IMR-90 (cell line): ENCODE data around the gene MDM4. TPM values are rescaled to one million over a fixed set of nuclear protein-coding genes. Genes with fewer than 3 reads are reported as not detected.

Experiments
- ATAC-seq: fragments of 200-7000 bp; cut with Tn5 transposase; 2 replicates; pipeline ENCODE4 v1.9.1; 2020; ENCODE audit warnings: low read depth, mild to moderate bottlenecking, moderate library complexity
- BruUV-seq: library from RNA; stranded (reverse); fragments of 400-500 nt; replicated peaks from 2 replicates; lab custom pipeline; 2021; lab: Mats Ljungman, UMichigan
- CTCF ChIA-PET: fragments of 300-600 bp; formaldehyde crosslinking; extraction: SDS; loops from one replicate; lab custom pipeline; 2021; ENCODE audit warnings: antibody characterized with exemption; lab: Yijun Ruan, JAX
- POLR2A ChIA-PET: fragments of 300-600 bp; sonication (Branson Sonifier 250); formaldehyde crosslinking; loops from one replicate; lab custom pipeline; 2022; ENCODE audit warnings: antibody characterized with exemption; ENCODE audit not compliant: unreplicated experiment; lab: Charles Lee
- DNase-seq: peaks from one replicate; pipeline ENCODE4 v3.0.0; 2013
- H2AFZ ChIP-seq: replicated peaks from 2 replicates; pipeline ENCODE3; 2013; ENCODE audit warnings: low read length, mild to moderate bottlenecking; ENCODE audit not compliant: poor library complexity
- H2AK5ac ChIP-seq: 2 replicates; pipeline ENCODE4 v1.6.1; 2013; ENCODE audit warnings: low read depth, low read length, inconsistent platforms
- H2AK9ac ChIP-seq: replicated peaks from 2 replicates; pipeline ENCODE3; 2013; ENCODE audit warnings: mild to moderate bottlenecking, low read depth, low read length, moderate library complexity; ENCODE audit not compliant: poor library complexity
- H2BK120ac ChIP-seq: 2 replicates; pipeline ENCODE4 v1.6.1; 2013; ENCODE audit warnings: low read depth, low read length, inconsistent platforms
- H2BK15ac ChIP-seq: 3 replicates; pipeline ENCODE4 v1.6.1; 2013; ENCODE audit warnings: low read depth, low read length, inconsistent platforms
- H2BK20ac ChIP-seq: 2 replicates; pipeline ENCODE4 v1.6.1; 2013; ENCODE audit warnings: low read depth, mild to moderate bottlenecking, inconsistent platforms, low read length, moderate library complexity
- H2BK5ac ChIP-seq: 2 replicates; pipeline ENCODE4 v1.6.1; 2013; ENCODE audit warnings: mild to moderate bottlenecking, low read depth, low read length, inconsistent platforms; ENCODE audit not compliant: poor library complexity, severe bottlenecking
- H3K14ac ChIP-seq: replicated peaks from 2 replicates; pipeline ENCODE4 v1.6.1; 2013; ENCODE audit warnings: low read depth, low read length, inconsistent platforms
- H3K18ac ChIP-seq: 2 replicates; pipeline ENCODE4 v1.6.1; 2013; ENCODE audit warnings: low read depth, low read length, control low read depth
- H3K23ac ChIP-seq: 2 replicates; pipeline ENCODE4 v1.6.1; 2013; ENCODE audit warnings: low read depth, low read length, inconsistent platforms
- H3K27ac ChIP-seq: 2 replicates; pipeline ENCODE4 v1.5.1; 2013; ENCODE audit warnings: mild to moderate bottlenecking, control low read depth, low read length; ENCODE audit not compliant: insufficient read depth
- H3K27me3 ChIP-seq: 2 replicates; pipeline ENCODE4 v1.6.1; 2013; ENCODE audit warnings: low read length; ENCODE audit not compliant: control insufficient read depth, insufficient read depth
- H3K36me3 ChIP-seq: 2 replicates; pipeline ENCODE4 v1.6.1; 2013; ENCODE audit warnings: low read length, mixed read lengths; ENCODE audit not compliant: control insufficient read depth, insufficient read depth
- H3K4ac ChIP-seq: 2 replicates; pipeline ENCODE4 v1.6.1; 2013; ENCODE audit warnings: low read depth, low read length, inconsistent platforms
- H3K4me1 ChIP-seq: 2 replicates; pipeline ENCODE4 v1.6.1; 2013; ENCODE audit warnings: low read length, mixed read lengths; ENCODE audit not compliant: control insufficient read depth, insufficient read depth
- H3K4me2 ChIP-seq: 2 replicates; pipeline ENCODE4 v1.6.1; 2013; ENCODE audit warnings: low read depth, mild to moderate bottlenecking, control low read depth, low read length, moderate library complexity
- H3K4me3 ChIP-seq: 2 replicates; pipeline ENCODE4 v1.5.1; 2013; ENCODE audit warnings: low read depth, mild to moderate bottlenecking, control low read depth, low read length, moderate library complexity; ENCODE audit not compliant: insufficient read depth
- H3K56ac ChIP-seq: 2 replicates; pipeline ENCODE4 v1.6.1; 2013; ENCODE audit warnings: low read length, inconsistent platforms; ENCODE audit not compliant: insufficient read depth; ENCODE audit errors: extremely low read depth
- H3K79me1 ChIP-seq, 2 experiments: 2 replicates each; pipeline ENCODE4 v1.6.1; 2013; ENCODE audit warnings: low read length in 2 of 2, inconsistent platforms in 1 of 2, low read depth in 1 of 2
- H3K9ac ChIP-seq: 2 replicates; pipeline ENCODE4 v1.6.1; 2013; ENCODE audit warnings: low read depth, low read length, control low read depth
- H3K9me1 ChIP-seq: 2 replicates; pipeline ENCODE4 v1.6.1; 2013; ENCODE audit warnings: low read length, inconsistent platforms; ENCODE audit not compliant: insufficient read depth
- H3K9me3 ChIP-seq: 2 replicates; pipeline ENCODE4 v1.6.1; 2013; ENCODE audit warnings: low read length; ENCODE audit not compliant: control insufficient read depth, insufficient read depth
- H4K20me1 ChIP-seq: 2 replicates; pipeline ENCODE4 v1.6.1; 2013; ENCODE audit warnings: low read length, inconsistent platforms; ENCODE audit not compliant: insufficient read depth
- H4K5ac ChIP-seq: 2 replicates; pipeline ENCODE4 v1.6.1; 2013; ENCODE audit warnings: mild to moderate bottlenecking, low read depth, low read length, control low read depth
- H4K8ac ChIP-seq, 2 experiments: 2 replicates each; pipeline ENCODE4 v1.6.1; 2013; ENCODE audit warnings: low read depth in 2 of 2, low read length in 2 of 2, control low read depth in 1 of 2, inconsistent platforms in 1 of 2
- H4K91ac ChIP-seq: 2 replicates; pipeline ENCODE4 v1.6.1; 2013; ENCODE audit warnings: low read depth, low read length, inconsistent platforms; ENCODE audit not compliant: insufficient read depth
- BHLHE40 ChIP-seq: fragments of 150-350 bp; IDR thresholded peaks from 2 replicates; pipeline ENCODE4 v1.6.1; 2016; ENCODE audit warnings: mild to moderate bottlenecking, low read depth, low read length
- CEBPB ChIP-seq: IDR thresholded peaks from 2 replicates; pipeline ENCODE4 v1.6.1; 2012; ENCODE audit warnings: low read depth, low read length, improper control_type of control experiment
- CHD1 ChIP-seq: IDR thresholded peaks from 2 replicates; pipeline ENCODE4 v1.6.1; 2012; ENCODE audit warnings: low read depth, low read length, improper control_type of control experiment
- FOS ChIP-seq: fragments of 150-350 bp; IDR thresholded peaks from 2 replicates; pipeline ENCODE4 v1.6.1; 2016; ENCODE audit warnings: low read depth, low read length
- MAFK ChIP-seq: IDR thresholded peaks from 2 replicates; pipeline ENCODE4 v1.6.1; 2012; ENCODE audit warnings: low read depth, low read length, improper control_type of control experiment
- MAZ ChIP-seq: IDR thresholded peaks from 2 replicates; pipeline ENCODE4 v1.6.1; 2012; ENCODE audit warnings: low read depth, mild to moderate bottlenecking, low read length, improper control_type of control experiment, moderate library complexity, borderline replicate concordance
- MXI1 ChIP-seq: IDR thresholded peaks from 2 replicates; pipeline ENCODE4 v1.6.1; 2012; ENCODE audit warnings: low read depth, mild to moderate bottlenecking, low read length, moderate library complexity, borderline replicate concordance
- NFE2L2 ChIP-seq: fragments of 150-350 bp; IDR thresholded peaks from 2 replicates; pipeline ENCODE4 v1.6.1; 2016; ENCODE audit warnings: low read depth, mild to moderate bottlenecking, low read length
- POLR2A ChIP-seq: IDR thresholded peaks from 2 replicates; pipeline ENCODE4 v1.6.1; 2012; ENCODE audit warnings: mild to moderate bottlenecking, low read depth, low read length
- RAD21 ChIP-seq: IDR thresholded peaks from 2 replicates; pipeline ENCODE4 v1.6.1; 2012; ENCODE audit warnings: low read length, improper control_type of control experiment
- RCOR1 ChIP-seq: IDR thresholded peaks from 2 replicates; pipeline ENCODE4 v1.6.1; 2012; ENCODE audit warnings: mild to moderate bottlenecking, low read length, improper control_type of control experiment; ENCODE audit not compliant: insufficient replicate concordance
- RFX5 ChIP-seq: IDR thresholded peaks from 2 replicates; pipeline ENCODE4 v1.8.0; 2012; ENCODE audit warnings: low read depth, mild to moderate bottlenecking, low read length, moderate library complexity
- SMC3 ChIP-seq: fragments of 150-350 bp; IDR thresholded peaks from 2 replicates; pipeline ENCODE4 v1.6.1; 2016; ENCODE audit warnings: low read depth, mild to moderate bottlenecking, antibody characterized with exemption, low read length, moderate library complexity
- WGBS, 2 experiments: methylation state at CpG; one replicate each; pipeline versions ENCODE4 v1.1.5 to v1.1.7; 2013; ENCODE audit warnings: missing lambda C conversion rate in 2 of 2; ENCODE audit not compliant: insufficient read length in 1 of 2; ENCODE audit errors: extremely low coverage in 2 of 2; 5-methylcytosine and 5-hydroxymethylcytosine counted together
- dilution Hi-C: fragments of 300-500 bp; cut with HindIII; formaldehyde crosslinking; loops from one replicate; pipeline ENCODE4 v1.14.3; 2018; ENCODE audit warnings: low sequenced_read_pairs; ENCODE audit not compliant: unreplicated experiment
- in situ Hi-C: fragments of 300-500 bp; cut with MboI; formaldehyde crosslinking; loops from 3 replicates; pipeline ENCODE4 v1.14.3; 2019; ENCODE audit warnings: low sequenced_read_pairs, inconsistent platforms, mixed read lengths
- intact Hi-C: fragments of 100-400 bp; cut with micrococcal nuclease; formaldehyde crosslinking; loops from 2 replicates; pipeline ENCODE4 v1.10.0; 2022
- polyA plus RNA-seq, 3 experiments: library from polyadenylated mRNA; depleted of rRNA; stranded (reverse); fragments of >200 nt; gene quantifications; 2 replicates each; pipeline ENCODE4 v1.2.3, GENCODE V29; 2012; ENCODE audit warnings: low replicate concordance in 1 of 3
- total RNA-seq: library from RNA; depleted of rRNA; stranded (reverse); fragments of >200 nt; gene quantifications from 2 replicates; pipeline ENCODE4 v1.2.3, GENCODE V29; 2012
- TF ChIP-seq, protein P1 (sequence below): conservative IDR thresholded peaks from 2 replicates; pipeline ENCODE4 v1.5.1; 2012; ENCODE audit warnings: mild to moderate bottlenecking, low read depth, low read length, improper control_type of control experiment
- TF ChIP-seq, protein P2 (sequence below): fragments of 150-350 bp; IDR thresholded peaks from 2 replicates; pipeline ENCODE4 v1.6.1; 2016; ENCODE audit warnings: low read depth, mild to moderate bottlenecking, low read length, moderate library complexity, borderline replicate concordance
- TF ChIP-seq, protein P3 (sequence below): fragments of 150-350 bp; IDR thresholded peaks from 2 replicates; pipeline ENCODE4 v1.6.1; 2017; ENCODE audit warnings: mild to moderate bottlenecking, antibody characterized with exemption, low read length, low read depth

The MDM4 gene
- total and polyA plus RNA-seq, 2 of the 4 experiments (the other 2 are of a cell fraction): 7.4 to 20.1 TPM

DNA sequence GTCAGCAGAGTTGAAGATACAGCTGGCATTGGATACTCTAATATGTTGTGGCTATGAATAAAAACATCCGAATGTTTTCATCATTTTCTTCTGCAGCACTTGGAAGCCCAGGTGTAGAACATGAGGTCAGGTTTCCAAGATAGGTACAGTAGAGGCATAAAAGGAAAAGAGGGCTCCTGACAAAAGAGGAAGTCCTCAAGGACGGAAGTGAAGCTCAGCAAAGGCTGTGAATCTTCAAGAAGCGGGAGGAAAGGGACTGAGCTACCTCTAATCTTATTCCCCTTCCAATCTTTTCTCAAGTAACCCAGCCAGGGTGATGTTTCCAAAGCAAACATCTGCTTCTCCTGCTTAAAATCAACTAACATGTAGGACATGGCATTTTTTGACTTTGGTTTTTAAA, 17.2 kb upstream of the MDM4 start:
- no CpG with 5 or more reads among the region's 3 CpGs for WGBS, 2 experiments
- H3K4ac ChIP-seq: no peak overlapping the region
- H3K36me3 ChIP-seq: no peaks in the 10 kb centered on the region
- POLR2A ChIA-PET: no interaction called here
- H3K56ac ChIP-seq: no peak overlapping the region
- no peak overlapping the region for H2AK5ac ChIP-seq
- peaks cover 5% of the 10 kb centered on the region for H3K9me3 ChIP-seq
- TF ChIP-seq, protein P1, sequence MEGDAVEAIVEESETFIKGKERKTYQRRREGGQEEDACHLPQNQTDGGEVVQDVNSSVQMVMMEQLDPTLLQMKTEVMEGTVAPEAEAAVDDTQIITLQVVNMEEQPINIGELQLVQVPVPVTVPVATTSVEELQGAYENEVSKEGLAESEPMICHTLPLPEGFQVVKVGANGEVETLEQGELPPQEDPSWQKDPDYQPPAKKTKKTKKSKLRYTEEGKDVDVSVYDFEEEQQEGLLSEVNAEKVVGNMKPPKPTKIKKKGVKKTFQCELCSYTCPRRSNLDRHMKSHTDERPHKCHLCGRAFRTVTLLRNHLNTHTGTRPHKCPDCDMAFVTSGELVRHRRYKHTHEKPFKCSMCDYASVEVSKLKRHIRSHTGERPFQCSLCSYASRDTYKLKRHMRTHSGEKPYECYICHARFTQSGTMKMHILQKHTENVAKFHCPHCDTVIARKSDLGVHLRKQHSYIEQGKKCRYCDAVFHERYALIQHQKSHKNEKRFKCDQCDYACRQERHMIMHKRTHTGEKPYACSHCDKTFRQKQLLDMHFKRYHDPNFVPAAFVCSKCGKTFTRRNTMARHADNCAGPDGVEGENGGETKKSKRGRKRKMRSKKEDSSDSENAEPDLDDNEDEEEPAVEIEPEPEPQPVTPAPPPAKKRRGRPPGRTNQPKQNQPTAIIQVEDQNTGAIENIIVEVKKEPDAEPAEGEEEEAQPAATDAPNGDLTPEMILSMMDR: no peak
- no peak for TF ChIP-seq CEBPB
- TF ChIP-seq, protein P2, sequence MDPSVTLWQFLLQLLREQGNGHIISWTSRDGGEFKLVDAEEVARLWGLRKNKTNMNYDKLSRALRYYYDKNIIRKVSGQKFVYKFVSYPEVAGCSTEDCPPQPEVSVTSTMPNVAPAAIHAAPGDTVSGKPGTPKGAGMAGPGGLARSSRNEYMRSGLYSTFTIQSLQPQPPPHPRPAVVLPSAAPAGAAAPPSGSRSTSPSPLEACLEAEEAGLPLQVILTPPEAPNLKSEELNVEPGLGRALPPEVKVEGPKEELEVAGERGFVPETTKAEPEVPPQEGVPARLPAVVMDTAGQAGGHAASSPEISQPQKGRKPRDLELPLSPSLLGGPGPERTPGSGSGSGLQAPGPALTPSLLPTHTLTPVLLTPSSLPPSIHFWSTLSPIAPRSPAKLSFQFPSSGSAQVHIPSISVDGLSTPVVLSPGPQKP: no peak
- no peak for TF ChIP-seq MAZ
- no peak for TF ChIP-seq SMC3
- TF ChIP-seq FOS: no peak
- TF ChIP-seq RFX5: no peak
- no peak for TF ChIP-seq POLR2A
- TF ChIP-seq CHD1: no peak
- TF ChIP-seq RAD21: no peak
- TF ChIP-seq, protein P3, sequence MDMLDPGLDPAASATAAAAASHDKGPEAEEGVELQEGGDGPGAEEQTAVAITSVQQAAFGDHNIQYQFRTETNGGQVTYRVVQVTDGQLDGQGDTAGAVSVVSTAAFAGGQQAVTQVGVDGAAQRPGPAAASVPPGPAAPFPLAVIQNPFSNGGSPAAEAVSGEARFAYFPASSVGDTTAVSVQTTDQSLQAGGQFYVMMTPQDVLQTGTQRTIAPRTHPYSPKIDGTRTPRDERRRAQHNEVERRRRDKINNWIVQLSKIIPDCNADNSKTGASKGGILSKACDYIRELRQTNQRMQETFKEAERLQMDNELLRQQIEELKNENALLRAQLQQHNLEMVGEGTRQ: no peak
- TF ChIP-seq RCOR1: no peak
- TF ChIP-seq BHLHE40: no peak
- no peak for TF ChIP-seq NFE2L2
- TF ChIP-seq MAFK: no peak
- TF ChIP-seq MXI1: no peak
- H3K18ac ChIP-seq: no peak overlapping the region
- no peak overlapping the region for H3K9ac ChIP-seq
- no peaks in the 10 kb centered on the region for H3K79me1 ChIP-seq
- no peak overlapping the region for H3K27ac ChIP-seq
- H2BK20ac ChIP-seq: no peak overlapping the region
- BruUV-seq: no TSS peak
- no peaks in the 10 kb centered on the region for H3K9me1 ChIP-seq
- no peak overlapping the region for H3K4me2 ChIP-seq
- no peaks in the 10 kb centered on the region; the same call in 1 of the 2 replicates for H4K20me1 ChIP-seq
- H2BK15ac ChIP-seq: no peak overlapping the region
- no peak for ATAC-seq
- no peak overlapping the region for H2BK120ac ChIP-seq
- intact Hi-C loops (no loop called here), dilution Hi-C loops (no loop called here), in situ Hi-C loops (no loop called here)
- CTCF ChIA-PET: interaction anchor here (1.6 kb wide), 1 partner anchor 68 kb away, joined by 6 read pairs; no protein-coding TSS in a partner anchor
- DNase-seq: no peak
- no peak overlapping the region for H2AK9ac ChIP-seq
- H2AFZ ChIP-seq: no peak overlapping the region
- H4K8ac ChIP-seq: no peak overlapping the region
- no peak overlapping the region for H2BK5ac ChIP-seq
- no peak overlapping the region for H4K91ac ChIP-seq
- H3K4me3 ChIP-seq: no peak overlapping the region
- H3K23ac ChIP-seq: no peak overlapping the region
- H3K14ac ChIP-seq: no peak overlapping the region
- peaks cover 28% of the 10 kb centered on the region; the same call in 1 of the 2 replicates for H3K27me3 ChIP-seq
- H3K4me1 ChIP-seq: no peaks in the 10 kb centered on the region
- no peak overlapping the region for H4K5ac ChIP-seq
